ENCODE measurements around the gene RAD51B. TPM values are rescaled to one million over a fixed set of nuclear protein-coding genes. Genes with fewer than 3 reads are reported as not detected.
A peak's percentile ranks its signal among the peaks of the same experiment; 100 is the strongest.
"Not testable (repeated sequence)": the region's sequence is repeated elsewhere in the genome, so short reads cannot be mapped to it uniquely, and the experiment has no call there.

RAD51B gene
- total and polyA plus RNA-seq, 5 donors: 0.88 to 5.3 (median 3.3) TPM

DNA sequence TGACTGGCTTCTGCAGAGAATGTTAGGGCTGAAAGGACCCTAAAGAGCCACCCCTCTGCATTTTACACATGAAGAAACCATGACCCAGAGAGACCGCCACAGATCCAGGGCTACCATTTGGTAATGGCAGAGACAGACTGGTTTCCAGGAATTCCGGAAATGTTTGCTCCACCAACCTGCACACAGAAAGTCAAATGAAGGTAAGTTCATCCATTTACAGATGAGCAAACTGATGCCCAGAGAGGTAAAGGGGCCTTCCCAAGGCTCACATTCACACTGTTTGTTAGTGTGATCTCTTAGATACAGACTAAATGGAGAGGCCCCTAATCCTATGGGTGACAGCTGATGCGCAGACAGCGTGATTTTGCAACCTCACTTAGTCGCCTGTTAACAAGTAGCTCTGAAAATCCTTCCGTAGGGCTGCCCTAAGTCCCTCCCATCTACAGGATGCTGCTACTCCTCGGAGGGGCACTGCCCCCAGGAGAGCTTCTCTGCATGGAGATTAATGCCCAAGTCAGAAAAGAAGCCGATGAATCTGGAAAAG, 939.5 kb downstream of the RAD51B start:
- peaks cover 28% of the 10 kb centered on the region for H3K4me1 ChIP-seq (ENCODE audit: control insufficient read depth, insufficient read depth, low read length)
- H3K4me3 ChIP-seq (ENCODE audit: low read length): no peak overlapping the region
- no peak for DNase-seq
- H3K27ac ChIP-seq (ENCODE audit: low read length): no peak overlapping the region
- intact Hi-C loops (cut with DNase I): no loop called here
- H3K27me3 ChIP-seq (ENCODE audit: control insufficient read depth, insufficient read depth): no peaks in the 10 kb centered on the region
- 89% methylated on average over 8 of the region's 8 CpGs for WGBS
- no peaks in the 10 kb centered on the region for H3K9me3 ChIP-seq (ENCODE audit: control insufficient read depth, low read length)
- ATAC-seq: no peak

DNA sequence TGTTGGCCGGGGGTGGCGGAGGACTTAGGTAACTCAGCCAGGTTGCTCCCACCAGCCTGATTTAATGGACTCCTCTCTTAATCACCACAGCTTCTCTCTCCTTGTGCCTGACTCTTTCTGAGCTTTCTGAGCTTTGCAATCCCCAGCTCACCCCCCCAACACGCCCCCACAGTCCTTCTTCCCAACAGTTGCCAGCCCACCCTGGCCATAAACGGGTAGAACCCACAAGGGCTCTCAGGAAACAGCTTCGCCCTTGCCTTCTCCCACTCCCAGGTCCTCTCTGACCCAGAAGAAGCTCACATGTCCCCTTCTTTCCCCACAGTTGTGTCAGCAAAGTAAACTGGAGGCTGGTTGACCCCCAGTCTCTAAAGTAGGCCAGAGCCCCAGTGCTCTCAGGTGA, 940.4 kb downstream of the RAD51B start:
- peaks cover 28% of the 10 kb centered on the region for H3K4me1 ChIP-seq (ENCODE audit: control insufficient read depth, insufficient read depth, low read length)
- H3K4me3 ChIP-seq (ENCODE audit: low read length): no peak overlapping the region
- intact Hi-C loops (cut with DNase I): no loop called here
- no peaks in the 10 kb centered on the region for H3K27me3 ChIP-seq (ENCODE audit: control insufficient read depth, insufficient read depth)
- no peaks in the 10 kb centered on the region for H3K9me3 ChIP-seq (ENCODE audit: control insufficient read depth, low read length)
- H3K27ac ChIP-seq (ENCODE audit: low read length): no peak overlapping the region
- no peak for DNase-seq
- no peak for ATAC-seq
- 69% methylated on average over 5 of the region's 5 CpGs for WGBS

DNA sequence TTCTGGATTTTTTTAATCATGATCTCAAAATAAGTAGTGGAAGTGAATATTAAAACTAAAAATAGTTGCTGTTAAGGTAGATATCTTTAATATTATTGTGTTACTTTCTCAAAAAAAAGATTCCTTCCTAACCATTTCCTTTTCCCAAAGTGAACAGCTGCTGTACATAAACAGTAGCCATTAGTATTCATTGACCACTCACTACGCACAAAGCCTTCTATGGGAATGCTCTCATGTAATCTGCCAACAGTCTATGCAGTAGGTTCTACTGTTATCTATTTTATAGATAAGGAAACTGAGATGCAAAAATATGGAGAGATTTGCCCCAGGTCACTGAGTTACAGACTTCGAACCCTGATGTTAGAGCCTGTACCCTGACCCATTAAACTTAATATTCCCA, 941.2 kb downstream of the RAD51B start:
- no peak overlapping the region for H3K4me3 ChIP-seq (ENCODE audit: low read length)
- ATAC-seq (no peak), DNase-seq (no peak)
- H3K9me3 ChIP-seq (ENCODE audit: control insufficient read depth, low read length): no peaks in the 10 kb centered on the region
- peaks cover 28% of the 10 kb centered on the region for H3K4me1 ChIP-seq (ENCODE audit: control insufficient read depth, insufficient read depth, low read length)
- 77% methylated on average over 2 of the region's 2 CpGs for WGBS
- H3K27me3 ChIP-seq (ENCODE audit: control insufficient read depth, insufficient read depth): no peaks in the 10 kb centered on the region
- H3K27ac ChIP-seq (ENCODE audit: low read length): no peak overlapping the region
- intact Hi-C loops (cut with DNase I): no loop called here

DNA sequence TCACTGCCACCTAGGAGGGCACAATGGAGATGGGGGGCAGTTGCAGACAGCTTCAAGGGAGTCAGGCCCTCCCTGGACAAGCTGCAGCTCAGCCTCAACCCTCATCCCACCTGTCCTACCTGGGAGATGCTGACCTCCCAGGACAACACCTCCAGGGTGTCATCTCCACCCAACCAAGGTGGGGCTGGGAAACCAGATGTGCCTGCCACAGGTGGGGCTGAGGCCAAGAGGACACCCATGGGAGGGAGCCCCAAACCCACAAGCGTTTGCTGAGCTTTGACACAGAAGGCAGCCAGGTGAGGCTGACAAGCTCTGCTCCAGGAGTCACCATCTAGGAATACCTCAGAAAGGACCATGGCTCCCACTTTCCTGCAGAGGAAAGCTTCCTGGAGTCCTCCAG, 941.8 kb downstream of the RAD51B start:
- Histone ChIP-seq H3K4me1 (ENCODE audit: control insufficient read depth, insufficient read depth, low read length) (peaks cover 28% of the 10 kb centered on the region), H3K27ac (ENCODE audit: low read length) (no peak overlapping the region), H3K4me3 (ENCODE audit: low read length) (no peak overlapping the region), H3K9me3 (ENCODE audit: control insufficient read depth, low read length) (no peaks in the 10 kb centered on the region), H3K27me3 (ENCODE audit: control insufficient read depth, insufficient read depth) (no peaks in the 10 kb centered on the region)
- intact Hi-C loops (cut with DNase I): no loop called here
- WGBS: 100% methylated on average over 1 of the region's 1 CpG
- ATAC-seq (no peak), DNase-seq (no peak)

DNA sequence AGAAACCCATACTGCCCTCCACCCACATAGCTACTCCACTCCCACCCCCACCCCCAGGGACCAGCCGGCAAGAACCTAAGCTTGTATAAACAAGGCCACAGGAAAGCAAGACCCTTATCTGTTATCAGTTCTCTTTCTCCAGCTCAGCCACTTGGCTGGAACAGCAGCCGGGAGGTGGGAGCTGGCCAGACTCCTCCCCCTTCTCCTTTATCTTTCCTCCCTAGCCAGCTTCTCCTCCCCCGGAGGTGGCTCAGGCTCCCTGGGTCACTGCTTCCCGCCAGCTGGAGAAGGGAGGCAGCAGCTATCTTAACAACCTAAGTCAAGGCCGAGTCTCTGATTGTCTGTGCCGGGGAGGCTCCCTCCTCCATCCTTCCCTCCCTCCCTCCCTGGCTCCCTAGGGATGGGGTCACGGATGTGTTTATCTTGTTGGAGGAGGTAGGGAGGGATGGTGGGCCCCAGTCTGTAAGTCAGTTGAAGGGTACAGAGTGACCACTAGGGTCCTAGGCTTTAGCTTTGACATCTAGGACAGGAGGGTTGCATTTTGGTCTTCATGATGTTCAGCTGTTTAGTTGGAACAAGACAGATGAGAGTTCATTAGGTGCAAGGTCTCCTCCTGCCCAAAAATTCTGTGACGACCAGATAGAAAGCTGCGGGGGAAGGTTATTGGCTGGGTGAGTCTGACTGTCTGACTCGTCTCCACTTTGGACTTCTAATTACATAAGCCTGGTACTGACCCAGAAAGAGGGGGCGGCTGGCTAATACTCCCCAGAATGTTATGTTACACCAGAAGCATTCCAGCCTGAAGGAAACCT, 943.6 kb downstream of the RAD51B start:
- H3K4me1 ChIP-seq (ENCODE audit: control insufficient read depth, insufficient read depth, low read length): peaks cover 18% of the 10 kb centered on the region

DNA sequence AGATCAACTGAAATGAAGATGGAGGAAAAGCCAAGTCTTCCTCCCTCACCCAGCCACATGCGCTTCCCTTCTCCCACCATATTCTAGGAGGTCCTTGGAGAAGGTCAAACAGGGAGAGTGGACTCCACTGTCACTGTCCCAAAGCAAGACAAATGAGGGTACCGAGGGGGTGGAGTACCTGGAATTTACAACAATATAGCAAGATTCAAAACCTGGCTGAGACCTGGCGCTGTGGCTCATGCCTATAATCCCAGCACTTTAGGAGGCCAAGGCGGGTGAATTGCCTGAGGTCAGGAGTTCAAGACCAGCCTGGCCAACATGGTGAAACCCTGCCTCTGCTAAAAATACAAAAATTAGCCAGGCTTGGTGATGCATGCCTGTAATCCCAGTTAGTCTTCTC, 944.3 kb downstream of the RAD51B start:
- intact Hi-C loops (cut with DNase I); H3K4me3 ChIP-seq (ENCODE audit: low read length); ATAC-seq; DNase-seq; H3K9me3 ChIP-seq (ENCODE audit: control insufficient read depth, low read length); H3K27me3 ChIP-seq (ENCODE audit: control insufficient read depth, insufficient read depth): not testable (repeated sequence)
- 88% methylated on average over 4 of the region's 4 CpGs for WGBS
- H3K27ac ChIP-seq (ENCODE audit: low read length): peak overlapping the region; percentile 72
- peaks cover 13% of the 10 kb centered on the region for H3K4me1 ChIP-seq (ENCODE audit: control insufficient read depth, insufficient read depth, low read length)

More for the DNA sequence above, 943.6 kb downstream of the RAD51B start:
- H3K27me3 ChIP-seq (ENCODE audit: control insufficient read depth, insufficient read depth): no peaks in the 10 kb centered on the region
- peak; percentile 95 for ATAC-seq
- no peak overlapping the region for H3K4me3 ChIP-seq (ENCODE audit: low read length)
- H3K9me3 ChIP-seq (ENCODE audit: control insufficient read depth, low read length): no peaks in the 10 kb centered on the region
- peak overlapping the region; percentile 85 for H3K27ac ChIP-seq (ENCODE audit: low read length)
- peak; percentile 87 to 95 (median 95) for DNase-seq
- intact Hi-C loops (cut with DNase I): no loop called here
- 18% methylated on average over 11 of the region's 11 CpGs for WGBS

DNA sequence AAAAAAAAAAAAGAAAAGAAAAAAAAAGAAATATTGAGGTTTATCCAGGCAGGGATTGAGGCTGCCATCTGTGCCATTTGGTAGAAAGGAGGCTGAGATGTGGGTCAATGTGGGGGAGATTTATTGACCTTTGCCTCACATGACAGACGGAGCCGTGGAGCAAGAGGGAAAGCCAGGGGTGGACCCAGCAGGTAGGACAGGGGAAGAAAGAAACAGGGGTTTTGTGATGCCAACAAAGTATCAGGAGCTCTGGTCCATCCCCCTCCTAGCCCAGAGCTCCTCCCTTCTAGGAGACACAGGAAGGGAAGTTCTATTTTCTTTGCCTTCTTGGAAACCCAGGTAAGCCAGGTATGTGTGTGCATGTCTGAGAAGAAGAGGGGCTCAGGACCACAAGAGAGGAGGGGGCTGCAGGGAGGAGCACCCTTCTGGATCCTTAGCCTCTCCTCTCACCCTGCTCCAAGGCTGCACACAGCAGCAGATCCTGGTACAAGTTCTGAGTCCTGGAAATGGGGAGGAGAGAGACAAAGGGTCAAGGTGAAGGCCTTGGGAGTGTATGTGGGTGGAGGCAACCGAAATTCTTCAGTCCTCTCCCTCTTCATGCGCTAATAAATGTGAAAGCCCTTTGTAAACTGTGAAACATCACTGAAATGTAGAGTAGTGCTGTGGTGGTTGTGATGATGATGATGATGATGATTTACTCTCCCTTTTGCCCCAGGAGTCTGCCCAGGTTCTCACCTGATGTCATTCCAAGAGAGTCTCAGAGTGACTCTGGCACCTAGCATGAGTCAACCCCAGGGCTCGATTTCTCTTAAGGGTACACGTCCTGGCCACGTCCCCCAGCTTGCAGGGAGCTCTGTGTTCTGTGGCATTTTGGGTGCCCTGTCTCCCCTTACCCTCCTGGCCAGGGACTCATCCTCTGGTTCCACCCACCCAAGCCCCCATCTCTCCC, 947.0 kb downstream of the RAD51B start:
- DNase-seq (no peak), ATAC-seq (no peak)
- intact Hi-C loops (cut with DNase I): no loop called here
- H3K27ac ChIP-seq (ENCODE audit: low read length): no peak overlapping the region
- peaks cover 16% of the 10 kb centered on the region for H3K4me1 ChIP-seq (ENCODE audit: control insufficient read depth, insufficient read depth, low read length)
- H3K4me3 ChIP-seq (ENCODE audit: low read length): no peak overlapping the region
- WGBS: 79% methylated on average over 7 of the region's 7 CpGs
- no peaks in the 10 kb centered on the region for H3K9me3 ChIP-seq (ENCODE audit: control insufficient read depth, low read length)
- no peaks in the 10 kb centered on the region for H3K27me3 ChIP-seq (ENCODE audit: control insufficient read depth, insufficient read depth)

DNA sequence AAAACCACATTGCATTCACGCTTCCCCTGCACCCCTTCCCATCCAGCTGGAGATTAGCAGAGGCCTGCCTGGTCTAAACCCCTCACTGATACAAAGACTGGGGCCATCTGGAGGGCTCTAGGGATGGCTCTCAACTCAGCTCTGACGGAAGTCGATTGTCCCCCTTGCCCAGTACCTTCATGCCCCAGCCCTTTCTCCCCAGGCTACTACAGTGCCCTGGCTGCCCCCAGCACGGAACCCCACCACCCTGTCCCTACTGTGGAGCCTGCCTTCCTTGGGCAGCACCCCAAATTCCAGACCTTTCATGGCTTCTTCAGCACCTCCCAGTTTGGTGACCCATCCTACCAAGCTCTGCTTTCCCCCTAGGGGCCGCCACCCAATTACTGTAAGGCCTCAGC, 947.7 kb downstream of the RAD51B start:
- no peak for DNase-seq
- intact Hi-C loops (cut with DNase I): no loop called here
- no peak overlapping the region for H3K27ac ChIP-seq (ENCODE audit: low read length)
- no peaks in the 10 kb centered on the region for H3K27me3 ChIP-seq (ENCODE audit: control insufficient read depth, insufficient read depth)
- WGBS: 97% methylated on average over 5 of the region's 5 CpGs
- H3K9me3 ChIP-seq (ENCODE audit: control insufficient read depth, low read length): no peaks in the 10 kb centered on the region
- no peak overlapping the region for H3K4me3 ChIP-seq (ENCODE audit: low read length)
- ATAC-seq: no peak
- peaks cover 15% of the 10 kb centered on the region for H3K4me1 ChIP-seq (ENCODE audit: control insufficient read depth, insufficient read depth, low read length)

DNA sequence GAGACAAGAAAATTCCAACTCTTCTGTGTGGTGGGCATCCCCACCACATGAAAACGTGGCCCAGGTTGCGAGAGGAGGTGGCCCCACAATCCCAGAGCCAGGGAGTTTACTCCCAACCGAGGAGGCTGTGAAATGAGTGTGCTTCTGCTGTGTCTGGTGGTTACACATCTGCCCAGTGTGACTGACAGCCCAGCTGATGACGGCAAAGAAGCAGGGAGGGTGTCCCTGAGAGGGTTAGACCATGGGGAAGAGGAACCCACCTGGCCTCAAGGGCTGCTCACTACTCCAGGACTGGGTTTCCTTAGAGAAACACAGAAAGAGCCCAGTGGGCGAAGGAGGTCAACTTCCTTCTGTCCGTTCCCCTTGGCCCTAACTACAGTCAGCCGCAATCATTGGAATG, 948.7 kb downstream of the RAD51B start:
- Histone ChIP-seq H3K27ac (ENCODE audit: low read length) (no peak overlapping the region), H3K9me3 (ENCODE audit: control insufficient read depth, low read length) (no peaks in the 10 kb centered on the region), H3K27me3 (ENCODE audit: control insufficient read depth, insufficient read depth) (no peaks in the 10 kb centered on the region), H3K4me3 (ENCODE audit: low read length) (no peak overlapping the region), H3K4me1 (ENCODE audit: control insufficient read depth, insufficient read depth, low read length) (peaks cover 5% of the 10 kb centered on the region)
- intact Hi-C loops (cut with DNase I): no loop called here
- DNase-seq (no peak), ATAC-seq (no peak)
- 91% methylated on average over 7 of the region's 7 CpGs for WGBS

DNA sequence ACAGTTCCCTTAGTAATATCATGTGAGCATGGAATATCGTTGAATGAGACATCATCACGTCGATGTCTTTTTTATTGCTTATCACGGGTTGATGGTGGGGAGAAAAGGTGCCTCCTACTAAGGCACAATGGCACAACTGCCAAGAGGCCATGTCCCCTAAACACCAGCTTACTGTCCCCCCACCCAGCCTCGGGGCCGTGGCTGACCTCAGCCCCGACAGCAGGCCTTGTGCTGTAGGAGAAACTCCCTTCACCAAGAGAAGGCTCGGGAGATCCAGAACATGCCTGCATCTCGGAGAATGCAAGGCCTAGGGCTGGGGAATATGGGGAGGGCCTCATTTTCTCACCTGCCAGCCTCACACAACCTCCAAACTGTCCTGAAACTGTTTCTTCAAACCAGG, 950.5 kb downstream of the RAD51B start:
- no peaks in the 10 kb centered on the region for H3K9me3 ChIP-seq (ENCODE audit: control insufficient read depth, low read length)
- ATAC-seq (no peak), DNase-seq (no peak)
- intact Hi-C loops (cut with DNase I): loop anchor here in 1 of 4 donors (10.0 kb wide), 1 partner anchor 375 kb away; no protein-coding TSS in a partner anchor
- H3K27me3 ChIP-seq (ENCODE audit: control insufficient read depth, insufficient read depth): no peaks in the 10 kb centered on the region
- H3K4me1 ChIP-seq (ENCODE audit: control insufficient read depth, insufficient read depth, low read length): peaks cover 2% of the 10 kb centered on the region
- WGBS: 93% methylated on average over 9 of the region's 9 CpGs
- no peak overlapping the region for H3K27ac ChIP-seq (ENCODE audit: low read length)
- H3K4me3 ChIP-seq (ENCODE audit: low read length): no peak overlapping the region

Data from right cardiac atrium (tissue), 5 donors.